Measurements from ENCODE around the gene FAM3C. TPM values are rescaled to one million over a fixed set of nuclear protein-coding genes. Genes with fewer than 3 reads are reported as not detected.
"Not testable (repeated sequence)": the region's sequence is repeated elsewhere in the genome, so short reads cannot be mapped to it uniquely, and the experiment has no call there.

FAM3C gene
- total and polyA plus RNA-seq, 2 experiments from 2014 or later: 38.6 to 52.4 TPM

DNA sequence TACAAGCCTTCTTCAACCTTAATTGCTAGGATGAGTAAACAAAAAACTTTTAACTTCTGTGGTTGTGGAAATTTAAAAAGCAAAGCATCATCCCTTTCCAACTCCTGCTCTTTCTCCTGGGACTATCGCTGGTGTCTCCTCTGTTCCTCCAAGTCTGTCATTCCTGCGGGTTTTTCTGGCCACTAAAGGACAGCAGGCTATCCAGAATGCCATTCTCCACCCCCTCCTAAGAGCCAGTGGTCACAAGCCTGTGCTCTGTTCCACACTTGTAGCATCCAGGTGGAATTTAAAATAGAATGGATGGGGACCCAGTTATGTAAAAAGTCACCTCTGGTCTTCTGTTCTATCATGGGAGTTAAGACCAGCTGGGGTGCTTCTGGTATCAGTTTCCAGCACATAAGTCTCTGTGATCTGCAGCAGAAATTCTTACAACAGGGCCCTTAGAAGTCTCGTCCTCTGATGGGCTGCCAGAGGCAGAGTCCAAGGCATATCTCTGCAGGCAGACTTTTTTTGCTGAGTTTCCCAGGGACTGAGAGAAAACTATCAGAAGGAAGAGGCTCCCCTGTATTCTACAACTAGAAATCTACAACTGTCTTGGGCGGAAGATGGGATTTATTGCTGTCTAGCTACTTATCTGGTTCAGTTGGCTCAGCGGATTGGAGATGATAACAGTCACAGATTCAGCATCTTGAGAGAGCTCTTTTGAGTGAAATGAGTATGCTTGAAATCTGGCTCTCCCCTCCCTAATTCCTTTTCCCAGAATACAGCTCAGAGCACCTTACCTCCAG is 72.4 kb downstream of the FAM3C start:
- Histone ChIP-seq H4K20me1 (ENCODE audit: insufficient read depth) (no peaks in the 10 kb centered on the region), H3K4me3 (no peak overlapping the region), H3K36me3 (ENCODE audit: low read depth) (no peaks in the 10 kb centered on the region), H2AFZ (no peak overlapping the region), H3K9ac (no peak overlapping the region), H3K79me2 (ENCODE audit: insufficient read depth) (no peaks in the 10 kb centered on the region), H3K9me2 (ENCODE audit: insufficient read depth) (no peaks in the 10 kb centered on the region), H3K4me2 (ENCODE audit: unreplicated experiment) (no peak overlapping the region), H3K4me1 (ENCODE audit: insufficient read depth) (no peaks in the 10 kb centered on the region), H3K9me3 (ENCODE audit: low read depth) (no peaks in the 10 kb centered on the region), H3F3A (ENCODE audit: insufficient read depth) (no peaks in the 10 kb centered on the region), H3K27me3 (replicated peaks; ENCODE audit: insufficient read depth) (peaks cover 30% of the 10 kb centered on the region), H3K27ac (no peak overlapping the region)
- in situ Hi-C loops (cut with MboI): no loop called here
- 51% methylated on average over 5 of the region's 5 CpGs for WGBS, 2 experiments (ENCODE audit: low coverage in 1 of 2, low lambda C conversion rate in 2 of 2, missing lambda C conversion rate in 2 of 2)
- no peak for DNase-seq
- TF ChIP-seq EZH2phosphoT487 (IDR thresholded peaks at IDR 0.05; ENCODE audit: insufficient read depth, low read depth) (no peak), EZH2 (IDR thresholded peaks at IDR 0.05; ENCODE audit: insufficient read depth, poor library complexity, severe bottlenecking) (no peak)

DNA sequence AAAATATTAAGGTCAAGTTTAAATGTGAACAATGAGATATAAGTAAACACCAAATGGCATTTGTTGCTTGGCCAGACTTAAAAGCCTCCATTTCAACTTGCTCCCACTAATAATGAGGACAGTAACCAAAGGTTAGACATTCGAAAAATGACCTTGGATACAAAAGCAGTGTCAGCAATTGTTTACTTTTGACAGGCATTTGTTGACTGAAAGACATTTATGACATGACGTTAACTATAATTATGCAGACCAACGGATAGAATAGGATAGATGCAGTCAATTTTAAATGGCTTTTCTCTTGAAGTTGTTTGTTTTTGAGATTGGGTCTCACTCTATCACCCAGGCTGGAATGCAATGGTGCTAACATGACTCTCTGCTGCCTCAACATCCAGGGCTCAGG is 73.6 kb downstream of the FAM3C start:
- 56 to 59% methylated on average over 3 of the region's 3 CpGs for WGBS, 2 experiments (ENCODE audit: low coverage in 1 of 2, low lambda C conversion rate in 2 of 2, missing lambda C conversion rate in 2 of 2)
- H3K4me2 ChIP-seq (ENCODE audit: unreplicated experiment): no peak overlapping the region
- H3F3A ChIP-seq (ENCODE audit: insufficient read depth): no peaks in the 10 kb centered on the region
- no peaks in the 10 kb centered on the region for H3K9me3 ChIP-seq (ENCODE audit: low read depth)
- no peak overlapping the region for H3K9ac ChIP-seq
- TF ChIP-seq EZH2 (IDR thresholded peaks at IDR 0.05; ENCODE audit: insufficient read depth, poor library complexity, severe bottlenecking) (no peak), EZH2phosphoT487 (IDR thresholded peaks at IDR 0.05; ENCODE audit: insufficient read depth, low read depth) (no peak)
- no peaks in the 10 kb centered on the region for H4K20me1 ChIP-seq (ENCODE audit: insufficient read depth)
- H3K27ac ChIP-seq: no peak overlapping the region
- no peaks in the 10 kb centered on the region for H3K36me3 ChIP-seq (ENCODE audit: low read depth)
- no peak overlapping the region for H2AFZ ChIP-seq
- no peaks in the 10 kb centered on the region for H3K9me2 ChIP-seq (ENCODE audit: insufficient read depth)
- no peak for DNase-seq
- H3K4me3 ChIP-seq: no peak overlapping the region
- peaks cover 24% of the 10 kb centered on the region; the same call in 1 of the 2 replicates for H3K27me3 ChIP-seq (replicated peaks; ENCODE audit: insufficient read depth)
- no peaks in the 10 kb centered on the region for H3K4me1 ChIP-seq (ENCODE audit: insufficient read depth)
- in situ Hi-C loops (cut with MboI): no loop called here
- H3K79me2 ChIP-seq (ENCODE audit: insufficient read depth): no peaks in the 10 kb centered on the region

DNA sequence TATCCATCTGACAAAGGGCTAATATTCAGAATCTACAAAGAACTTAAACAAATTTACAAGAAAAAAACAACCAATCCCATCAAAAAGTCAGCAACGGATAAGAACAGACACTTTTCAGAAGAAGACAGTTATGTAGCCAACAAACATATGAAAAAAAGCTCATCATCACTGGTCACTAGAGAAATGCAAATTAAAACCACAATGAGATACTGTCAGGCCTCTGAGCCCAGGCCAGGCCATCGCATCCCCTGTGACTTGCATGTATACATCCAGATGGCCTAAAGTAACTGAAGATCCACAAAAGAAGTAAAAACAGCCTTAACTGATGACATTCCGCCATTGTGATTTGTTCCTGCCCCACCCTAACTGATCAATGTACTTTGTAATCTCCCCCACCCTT is 80.9 kb downstream of the FAM3C start:
- H2AFZ ChIP-seq; H3K27me3 ChIP-seq (replicated peaks; ENCODE audit: insufficient read depth); in situ Hi-C loops (cut with MboI); H3K4me3 ChIP-seq; H4K20me1 ChIP-seq (ENCODE audit: insufficient read depth); DNase-seq; H3K9me2 ChIP-seq (ENCODE audit: insufficient read depth); H3K9ac ChIP-seq; H3K4me2 ChIP-seq (ENCODE audit: unreplicated experiment); H3F3A ChIP-seq (ENCODE audit: insufficient read depth); H3K27ac ChIP-seq; H3K9me3 ChIP-seq (ENCODE audit: low read depth); H3K36me3 ChIP-seq (ENCODE audit: low read depth); H3K79me2 ChIP-seq (ENCODE audit: insufficient read depth): not testable (repeated sequence)
- WGBS, 2 experiments (ENCODE audit: low coverage in 1 of 2, low lambda C conversion rate in 2 of 2, missing lambda C conversion rate in 2 of 2): 78% methylated on average over 2 to 3 of the region's 3 CpGs
- peaks cover 11% of the 10 kb centered on the region; the same call in 1 of the 2 replicates for H3K4me1 ChIP-seq (ENCODE audit: insufficient read depth)

DNA sequence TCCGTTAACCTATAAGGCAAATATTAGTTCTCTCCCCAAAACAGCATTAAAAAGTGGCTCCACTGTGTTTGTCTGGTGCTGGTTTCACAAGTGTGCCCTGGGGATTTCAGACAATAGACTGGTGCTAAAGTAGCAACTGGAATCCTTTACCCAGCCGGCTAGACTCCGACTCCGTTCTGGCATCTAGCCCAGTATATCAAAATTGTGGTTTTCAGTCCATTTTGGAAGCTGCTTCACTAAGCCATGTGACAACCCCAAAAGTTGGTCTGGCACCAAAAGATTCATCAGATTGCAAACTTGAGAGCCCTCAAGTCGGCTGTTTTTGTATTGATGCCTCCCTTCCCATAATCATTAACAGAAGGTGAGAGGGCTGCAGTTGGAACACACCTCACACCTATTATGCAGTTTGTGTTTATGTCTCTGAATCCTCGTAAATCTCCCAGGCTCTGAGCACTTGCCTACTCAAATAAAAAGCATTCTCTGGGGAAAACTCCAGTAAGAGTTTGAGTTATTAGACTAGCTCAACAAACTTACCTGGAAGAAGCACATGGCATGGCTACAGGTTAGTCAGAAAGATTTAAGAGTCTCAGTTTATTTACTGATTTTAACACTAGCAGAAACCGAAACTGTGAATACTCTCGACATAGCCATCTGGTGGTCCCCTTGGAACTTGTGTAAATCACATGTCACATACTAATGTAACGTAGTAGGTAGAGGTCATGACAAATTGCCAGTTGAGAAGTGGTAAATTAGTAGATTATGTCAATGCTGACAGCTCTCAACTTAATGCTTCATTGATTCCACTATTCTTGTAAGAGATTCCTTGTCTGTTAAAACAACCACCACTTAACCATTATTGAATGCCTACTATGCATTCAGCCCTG is 82.1 kb downstream of the FAM3C start:
- Histone ChIP-seq H3K79me2 (ENCODE audit: insufficient read depth) (no peaks in the 10 kb centered on the region), H3K9me3 (ENCODE audit: low read depth) (no peaks in the 10 kb centered on the region), H3K4me1 (ENCODE audit: insufficient read depth) (peaks cover 11% of the 10 kb centered on the region; the same call in 1 of the 2 replicates), H3K9ac (no peak overlapping the region), H3F3A (ENCODE audit: insufficient read depth) (0 out of 2 replicates have a peak, but pooled peaks cover 5% of the 10 kb centered on the region), H3K36me3 (ENCODE audit: low read depth) (no peaks in the 10 kb centered on the region), H3K27ac (no peak overlapping the region), H3K4me3 (no peak overlapping the region), H2AFZ (0 out of 2 replicates have a peak overlapping the region, but pooled peaks have one; percentile 22), H3K4me2 (ENCODE audit: unreplicated experiment) (peak overlapping the region; percentile 28), H3K9me2 (ENCODE audit: insufficient read depth) (no peaks in the 10 kb centered on the region), H4K20me1 (ENCODE audit: insufficient read depth) (no peaks in the 10 kb centered on the region), H3K27me3 (replicated peaks; ENCODE audit: insufficient read depth) (no peaks in the 10 kb centered on the region)
- in situ Hi-C loops (cut with MboI): no loop called here
- 14% methylated on average over 9 of the region's 9 CpGs for WGBS, 2 experiments (ENCODE audit: low coverage in 1 of 2, low lambda C conversion rate in 2 of 2, missing lambda C conversion rate in 2 of 2)
- TF ChIP-seq EZH2phosphoT487 (IDR thresholded peaks at IDR 0.05; ENCODE audit: insufficient read depth, low read depth) (no peak), EZH2 (IDR thresholded peaks at IDR 0.05; ENCODE audit: insufficient read depth, poor library complexity, severe bottlenecking) (no peak)
- DNase-seq: peak; percentile 50
